RWPE2 (cell line): Measurements from ENCODE around the gene RIMS1.

Experiments used
- ATAC-seq: fragments of 200-7000 bp; cut with Tn5 transposase; 3 replicates; pipeline ENCODE4 v1.9.1; 2021; ENCODE audit warnings: low read depth
- DNase-seq: peaks from one replicate; pipeline ENCODE4 v3.0.0-alpha.2; 2020; ENCODE audit warnings: low spot score
- H3K27ac ChIP-seq: fragments of 450-650 bp; 2 replicates; pipeline ENCODE4 v1.5.1; 2017; ENCODE audit warnings: mild to moderate bottlenecking; ENCODE audit not compliant: poor library complexity, severe bottlenecking
- H3K27me3 ChIP-seq: fragments of 250-450 bp; sonication (Bioruptor Pico); 2 replicates; pipeline ENCODE4 v1.5.1; 2021; ENCODE audit warnings: mild to moderate bottlenecking, moderate library complexity; ENCODE audit not compliant: insufficient read depth, poor library complexity, severe bottlenecking
- H3K36me3 ChIP-seq: fragments of 250-450 bp; sonication (Bioruptor Pico); 2 replicates; pipeline ENCODE4 v1.5.1; 2020; ENCODE audit warnings: low read depth, mild to moderate bottlenecking, moderate library complexity
- H3K4me1 ChIP-seq: fragments of 250-450 bp; sonication (Bioruptor Pico); 2 replicates; pipeline ENCODE4 v1.5.1; 2021; ENCODE audit warnings: mild to moderate bottlenecking, moderate library complexity; ENCODE audit not compliant: insufficient read depth, poor library complexity, severe bottlenecking
- H3K4me3 ChIP-seq: fragments of 250-450 bp; sonication (Bioruptor Pico); 2 replicates; pipeline ENCODE4 v1.5.1; 2021; ENCODE audit warnings: mild to moderate bottlenecking, moderate library complexity; ENCODE audit not compliant: severe bottlenecking
- H3K9me3 ChIP-seq: fragments of 250-450 bp; sonication (Bioruptor Pico); 2 replicates; pipeline ENCODE4 v1.5.1; 2021; ENCODE audit warnings: mild to moderate bottlenecking, moderate library complexity; ENCODE audit not compliant: severe bottlenecking
- CTCF ChIP-seq: fragments of 450-650 bp; IDR thresholded peaks from one replicate; pipeline ENCODE4 v1.5.1; 2017; ENCODE audit warnings: mild to moderate bottlenecking, moderate library complexity; ENCODE audit not compliant: poor library complexity, severe bottlenecking

RIMS1 gene

DNA sequence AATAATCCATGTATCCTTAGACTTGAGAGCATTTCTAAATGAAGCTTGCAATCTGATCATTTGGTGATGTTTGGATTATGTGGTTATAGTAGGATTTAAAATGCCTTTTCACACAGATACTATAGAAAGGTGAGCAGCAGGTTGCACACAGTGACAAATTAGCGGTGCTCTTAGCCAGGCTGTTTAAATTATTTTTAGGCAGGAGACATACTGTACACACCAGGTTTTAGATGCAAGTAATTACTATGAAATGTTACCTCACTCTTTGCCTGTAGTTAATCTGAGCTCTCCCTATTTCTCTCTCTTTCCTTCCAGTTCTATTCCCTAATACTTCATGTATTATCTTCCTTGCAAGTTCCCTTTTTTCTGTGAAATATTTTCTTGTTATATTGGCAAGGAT, 191.7 kb downstream of the RIMS1 start:
- no peak overlapping the region for H3K4me3 ChIP-seq
- no peak overlapping the region for H3K27ac ChIP-seq
- TF ChIP-seq CTCF, result no peak
- H3K36me3 ChIP-seq, result no peaks in the 10 kb centered on the region
- H3K9me3 ChIP-seq, result no peaks in the 10 kb centered on the region
- ATAC-seq, result no peak
- no peak for DNase-seq
- H3K27me3 ChIP-seq, result peaks cover 4% of the 10 kb centered on the region
- no peaks in the 10 kb centered on the region for H3K4me1 ChIP-seq

GRCh38 chr6:72080260-72080941, 194.1 kb downstream of the RIMS1 start:
- H3K4me3 ChIP-seq, result no peak overlapping the region
- TF ChIP-seq CTCF, result no peak
- DNase-seq (no peak), ATAC-seq (no peak)
- no peaks in the 10 kb centered on the region for H3K4me1 ChIP-seq
- no peak overlapping the region for H3K27ac ChIP-seq
- H3K36me3 ChIP-seq, result no peaks in the 10 kb centered on the region
- peaks cover 4% of the 10 kb centered on the region for H3K27me3 ChIP-seq
- no peaks in the 10 kb centered on the region for H3K9me3 ChIP-seq

DNA sequence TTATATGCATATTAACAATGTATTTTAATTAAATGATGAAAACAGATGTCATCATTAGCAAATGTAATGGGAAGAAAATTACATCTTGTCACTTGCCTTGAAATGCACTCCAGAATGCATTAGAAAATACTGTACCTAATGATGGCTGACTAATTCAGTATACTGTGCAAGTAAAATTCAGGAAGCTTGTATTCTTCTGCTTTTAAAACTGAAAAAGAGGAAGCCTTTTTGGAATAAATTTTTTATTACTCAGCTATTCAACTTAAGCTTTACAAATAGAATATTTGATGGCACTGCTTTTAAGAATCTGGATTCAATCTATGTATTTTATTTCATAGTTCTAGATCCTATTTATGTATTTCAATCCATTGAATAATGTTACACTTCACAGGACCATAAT, 195.5 kb downstream of the RIMS1 start:
- DNase-seq, result no peak
- peaks cover 3% of the 10 kb centered on the region for H3K27me3 ChIP-seq
- no peak for TF ChIP-seq CTCF
- H3K36me3 ChIP-seq, result no peaks in the 10 kb centered on the region
- no peak overlapping the region for H3K4me3 ChIP-seq
- no peak for ATAC-seq
- no peak overlapping the region for H3K27ac ChIP-seq
- no peaks in the 10 kb centered on the region for H3K9me3 ChIP-seq
- H3K4me1 ChIP-seq, result no peaks in the 10 kb centered on the region

DNA sequence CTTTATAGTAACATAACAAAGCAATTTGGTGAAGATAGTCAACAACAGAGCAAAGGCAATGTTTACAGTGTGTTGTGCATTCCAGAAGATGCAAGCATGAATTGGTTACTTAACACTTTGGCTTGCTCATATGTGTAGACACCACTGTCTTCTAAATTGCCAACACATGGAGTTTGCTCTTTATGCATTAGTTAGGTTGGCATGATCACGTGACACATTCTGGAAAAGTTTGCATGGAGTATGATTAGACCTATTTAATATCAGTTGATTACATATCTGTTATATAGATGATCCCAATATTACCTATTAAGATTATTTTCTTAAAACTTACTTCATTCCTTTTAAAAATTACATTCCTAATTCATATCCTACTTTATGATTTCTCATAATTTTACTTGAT, 197.6 kb downstream of the RIMS1 start:
- no peaks in the 10 kb centered on the region for H3K4me1 ChIP-seq
- DNase-seq (no peak), ATAC-seq (no peak)
- H3K27me3 ChIP-seq, result no peaks in the 10 kb centered on the region
- H3K36me3 ChIP-seq, result no peaks in the 10 kb centered on the region
- H3K27ac ChIP-seq, result no peak overlapping the region
- no peak overlapping the region for H3K4me3 ChIP-seq
- H3K9me3 ChIP-seq, result no peaks in the 10 kb centered on the region
- TF ChIP-seq CTCF, result no peak

DNA sequence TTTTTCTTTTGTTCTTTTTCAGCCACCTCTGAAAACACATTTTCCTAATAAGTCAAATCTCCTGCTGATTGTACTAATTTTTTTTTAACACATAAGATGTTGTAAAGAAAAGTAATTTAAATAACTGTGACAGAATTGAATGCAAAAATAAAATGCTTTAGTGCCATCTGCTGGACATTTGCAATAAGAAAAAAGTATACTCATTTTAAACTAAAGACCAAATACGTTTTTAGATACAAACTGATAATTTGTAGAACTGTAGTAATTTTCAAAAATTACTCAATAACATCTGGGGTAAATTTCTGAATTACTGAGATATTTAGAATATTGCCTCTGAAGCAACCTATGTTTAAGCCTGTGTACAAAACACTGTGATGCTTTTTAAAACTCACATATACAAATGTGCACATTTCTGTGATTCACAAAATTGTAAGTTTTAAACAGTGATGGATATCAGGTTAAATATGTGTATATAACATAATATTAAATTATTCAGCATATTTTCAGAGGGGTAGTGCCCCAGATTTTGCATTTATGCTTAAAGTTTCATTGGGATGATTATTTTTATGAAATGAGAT, 198.7 kb downstream of the RIMS1 start:
- no peak overlapping the region for H3K27ac ChIP-seq
- no peaks in the 10 kb centered on the region for H3K4me1 ChIP-seq
- no peaks in the 10 kb centered on the region for H3K36me3 ChIP-seq
- no peak for ATAC-seq
- DNase-seq, result no peak
- peak; percentile 79 for TF ChIP-seq CTCF
- no peaks in the 10 kb centered on the region for H3K9me3 ChIP-seq
- no peak overlapping the region for H3K4me3 ChIP-seq
- H3K27me3 ChIP-seq, result no peaks in the 10 kb centered on the region
